GM19467 (cell line): ENCODE data around the gene NUAK1.

ENCODE experiments used
- ATAC-seq: cut with Tn5 transposase; IDR thresholded peaks from one replicate; pipeline ENCODE4 v1.9.1; 2021; ENCODE audit warnings: mild to moderate bottlenecking, moderate library complexity; ENCODE audit not compliant: unreplicated experiment

NUAK1 gene

GRCh38 chr12:106138633-106139421 lies at the start of gene NUAK1:
TSS of gene NUAK1 (minus strand) at chr12:106138954. CDS start at chr12:106138653, 301 bp downstream.
- ATAC-seq, result no peak

- no peak for ATAC-seq
These were observed 49.5 kb upstream of the NUAK1 start for GRCh38 chr12:106188256-106188655.

GRCh38 chr12:106187842-106188241 lies 49.1 kb upstream of the NUAK1 start:
- no peak for ATAC-seq

GRCh38 chr12:106187155-106187789 lies 48.5 kb upstream of the NUAK1 start:
- ATAC-seq, result no peak

GRCh38 chr12:106183735-106184134 lies 45.0 kb upstream of the NUAK1 start:
- no peak for ATAC-seq

- no peak for ATAC-seq
These were observed 42.8 kb upstream of the NUAK1 start for GRCh38 chr12:106181401-106182114.

GRCh38 chr12:106179086-106179485 lies 40.3 kb upstream of the NUAK1 start:
- ATAC-seq, result no peak

- no peak for ATAC-seq
These were observed 39.8 kb upstream of the NUAK1 start for GRCh38 chr12:106178562-106178961.

- ATAC-seq, result no peak
These were observed 37.8 kb upstream of the NUAK1 start for GRCh38 chr12:106176560-106176959.

GRCh38 chr12:106174876-106175275 lies 36.1 kb upstream of the NUAK1 start:
- ATAC-seq, result no peak

GRCh38 chr12:106173442-106173841 lies 34.7 kb upstream of the NUAK1 start:
- no peak for ATAC-seq

GRCh38 chr12:106171117-106171750 lies 32.5 kb upstream of the NUAK1 start:
- no peak for ATAC-seq

- no peak for ATAC-seq
These were observed 31.5 kb upstream of the NUAK1 start for GRCh38 chr12:106170285-106170684.

- no peak for ATAC-seq
These were observed 25.0 kb upstream of the NUAK1 start for GRCh38 chr12:106163712-106164111.

- no peak for ATAC-seq
These were observed 22.7 kb upstream of the NUAK1 start for GRCh38 chr12:106161491-106161890.

- ATAC-seq, result no peak
These were observed 22.2 kb upstream of the NUAK1 start for GRCh38 chr12:106160915-106161314.

- ATAC-seq, result no peak
These were observed 19.0 kb upstream of the NUAK1 start for GRCh38 chr12:106157802-106158201.

GRCh38 chr12:106154751-106155273 lies 16.1 kb upstream of the NUAK1 start:
- ATAC-seq, result no peak

GRCh38 chr12:106152334-106152733 lies 13.6 kb upstream of the NUAK1 start:
- no peak for ATAC-seq

GRCh38 chr12:106150555-106150954 lies 11.8 kb upstream of the NUAK1 start:
- ATAC-seq, result no peak
